Gastroesophageal sphincter (tissue), 3 donors: Measurements from ENCODE around the gene MLXIP.

ENCODE experiments used
- EP300 ChIP-seq: sonication (generic); formaldehyde crosslinking; IDR thresholded peaks from one replicate; pipeline ENCODE4 v1.6.1; 2017; ENCODE audit warnings: antibody characterized with exemption, mild to moderate bottlenecking
- POLR2A ChIP-seq, 2 donors: fragments of 450-650 bp; IDR thresholded peaks; one replicate each; pipeline ENCODE4 v1.6.1; 2017; ENCODE audit warnings: antibody characterized with exemption in 2 of 2, mild to moderate bottlenecking in 2 of 2, moderate library complexity in 1 of 2
- POLR2AphosphoS5 ChIP-seq: sonication (generic); formaldehyde crosslinking; IDR thresholded peaks from one replicate; pipeline ENCODE4 v1.6.1; 2017; ENCODE audit warnings: antibody characterized with exemption
- TF ChIP-seq, protein P1 (sequence below), 4 experiments: fragments of 200-600 bp in 2 of 4; fragments of 450-650 bp in 2 of 4; sonication (generic) in 1 of 4; IDR thresholded peaks; one replicate each; pipeline ENCODE4 v1.5.1; 2017 to 2019; ENCODE audit warnings: antibody characterized with exemption in 4 of 4, mild to moderate bottlenecking in 2 of 4, moderate library complexity in 2 of 4

DNA sequence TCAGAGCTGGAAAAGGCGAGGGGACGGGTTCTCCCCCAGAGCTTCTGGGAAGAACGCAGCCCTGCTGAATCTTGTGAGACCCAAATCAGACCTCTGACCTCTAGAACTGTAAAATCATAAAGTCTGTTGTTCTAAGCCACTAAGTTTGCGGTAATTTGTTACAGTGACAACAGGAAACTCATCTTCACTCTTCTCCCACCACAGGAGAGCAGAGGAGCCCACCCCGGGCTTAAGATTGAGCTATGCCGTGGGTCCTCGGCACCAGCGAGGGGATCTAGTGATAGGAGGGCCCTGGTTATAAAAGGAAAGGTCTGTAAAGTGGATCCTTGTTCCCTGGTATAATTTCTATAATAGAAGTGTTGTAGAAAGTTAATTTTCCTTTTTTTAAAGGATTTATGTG, 7.6 kb downstream of the MLXIP start:
- TF ChIP-seq, protein P1, sequence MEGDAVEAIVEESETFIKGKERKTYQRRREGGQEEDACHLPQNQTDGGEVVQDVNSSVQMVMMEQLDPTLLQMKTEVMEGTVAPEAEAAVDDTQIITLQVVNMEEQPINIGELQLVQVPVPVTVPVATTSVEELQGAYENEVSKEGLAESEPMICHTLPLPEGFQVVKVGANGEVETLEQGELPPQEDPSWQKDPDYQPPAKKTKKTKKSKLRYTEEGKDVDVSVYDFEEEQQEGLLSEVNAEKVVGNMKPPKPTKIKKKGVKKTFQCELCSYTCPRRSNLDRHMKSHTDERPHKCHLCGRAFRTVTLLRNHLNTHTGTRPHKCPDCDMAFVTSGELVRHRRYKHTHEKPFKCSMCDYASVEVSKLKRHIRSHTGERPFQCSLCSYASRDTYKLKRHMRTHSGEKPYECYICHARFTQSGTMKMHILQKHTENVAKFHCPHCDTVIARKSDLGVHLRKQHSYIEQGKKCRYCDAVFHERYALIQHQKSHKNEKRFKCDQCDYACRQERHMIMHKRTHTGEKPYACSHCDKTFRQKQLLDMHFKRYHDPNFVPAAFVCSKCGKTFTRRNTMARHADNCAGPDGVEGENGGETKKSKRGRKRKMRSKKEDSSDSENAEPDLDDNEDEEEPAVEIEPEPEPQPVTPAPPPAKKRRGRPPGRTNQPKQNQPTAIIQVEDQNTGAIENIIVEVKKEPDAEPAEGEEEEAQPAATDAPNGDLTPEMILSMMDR (IDR thresholded peaks at IDR 0.05) = no peak
- TF ChIP-seq EP300 (no peak), POLR2A (IDR thresholded peaks at IDR 0.05) (no peak), POLR2AphosphoS5 (no peak)
